ENCODE measurements around the gene AGER. TPM values are rescaled to one million over a fixed set of nuclear protein-coding genes. Genes with fewer than 3 reads are reported as not detected.

Gene AGER
- total RNA-seq, 1 donor from 2014 or later, result 1,590 TPM

- no peak overlapping the region for H3K27ac ChIP-seq
- H3K9me3 ChIP-seq, result no peaks in the 10 kb centered on the region
- no peaks in the 10 kb centered on the region for H3K4me1 ChIP-seq
- TF ChIP-seq CTCF (IDR thresholded peaks at IDR 0.05), result no peak
- H3K27me3 ChIP-seq, result no peaks in the 10 kb centered on the region
- ATAC-seq (no peak), DNase-seq (no peak)
- intact Hi-C loops (cut with DNase I), result no loop called here
- no peak overlapping the region for H3K4me3 ChIP-seq
- H3K36me3 ChIP-seq, result no peaks in the 10 kb centered on the region
These were observed 36.0 kb upstream of the AGER start for GRCh38 chr6:32220021-32220420.

- Histone ChIP-seq H3K4me1 (no peaks in the 10 kb centered on the region), H3K36me3 (no peaks in the 10 kb centered on the region), H3K4me3 (no peak overlapping the region), H3K9me3 (no peaks in the 10 kb centered on the region), H3K27ac (no peak overlapping the region), H3K27me3 (no peaks in the 10 kb centered on the region)
- ATAC-seq (no peak), DNase-seq (no peak)
- no peak for TF ChIP-seq CTCF (IDR thresholded peaks at IDR 0.05)
- intact Hi-C loops (cut with DNase I), result no loop called here
These were observed 34.1 kb upstream of the AGER start for GRCh38 chr6:32218167-32218566.

- intact Hi-C loops (cut with DNase I), result no loop called here
- TF ChIP-seq CTCF (IDR thresholded peaks at IDR 0.05), result no peak
- ATAC-seq (no peak), DNase-seq (no peak)
- Histone ChIP-seq H3K9me3 (no peaks in the 10 kb centered on the region), H3K27ac (no peak overlapping the region), H3K4me1 (no peaks in the 10 kb centered on the region), H3K4me3 (no peak overlapping the region), H3K27me3 (no peaks in the 10 kb centered on the region), H3K36me3 (no peaks in the 10 kb centered on the region)
These were observed 32.9 kb upstream of the AGER start for GRCh38 chr6:32216998-32217397.

GRCh38 chr6:32216285-32216684 is 32.2 kb upstream of the AGER start:
- DNase-seq (no peak), ATAC-seq (no peak)
- no peak for TF ChIP-seq CTCF (IDR thresholded peaks at IDR 0.05)
- H3K4me3 ChIP-seq, result no peak overlapping the region
- no peaks in the 10 kb centered on the region for H3K9me3 ChIP-seq
- intact Hi-C loops (cut with DNase I), result no loop called here
- H3K36me3 ChIP-seq, result no peaks in the 10 kb centered on the region
- no peaks in the 10 kb centered on the region for H3K27me3 ChIP-seq
- no peak overlapping the region for H3K27ac ChIP-seq
- no peaks in the 10 kb centered on the region for H3K4me1 ChIP-seq

GRCh38 chr6:32215617-32216016 is 31.6 kb upstream of the AGER start:
- Histone ChIP-seq H3K27me3 (no peaks in the 10 kb centered on the region), H3K9me3 (no peaks in the 10 kb centered on the region), H3K27ac (no peak overlapping the region), H3K4me3 (no peak overlapping the region), H3K36me3 (no peaks in the 10 kb centered on the region), H3K4me1 (no peaks in the 10 kb centered on the region)
- ATAC-seq, result no peak
- no peak for DNase-seq
- no peak for TF ChIP-seq CTCF (IDR thresholded peaks at IDR 0.05)
- intact Hi-C loops (cut with DNase I), result no loop called here

GRCh38 chr6:32214126-32214525 is 30.1 kb upstream of the AGER start:
- DNase-seq, result no peak
- H3K27me3 ChIP-seq, result no peaks in the 10 kb centered on the region
- H3K4me1 ChIP-seq, result no peaks in the 10 kb centered on the region
- TF ChIP-seq CTCF (IDR thresholded peaks at IDR 0.05), result no peak
- ATAC-seq, result no peak
- no peak overlapping the region for H3K27ac ChIP-seq
- no peaks in the 10 kb centered on the region for H3K9me3 ChIP-seq
- H3K4me3 ChIP-seq, result no peak overlapping the region
- intact Hi-C loops (cut with DNase I), result no loop called here
- H3K36me3 ChIP-seq, result no peaks in the 10 kb centered on the region

Data from upper lobe of right lung (tissue), 1 donor.